Mucosa of descending colon (tissue), 3 donors: ENCODE results near the gene SLC16A14. TPM values are rescaled to one million over a fixed set of nuclear protein-coding genes. Genes with fewer than 3 reads are reported as not detected.

ENCODE experiments used
- ATAC-seq: fragments of 200-7000 bp; cut with Tn5 transposase; one replicate; pipeline ENCODE4 v1.9.1; 2020; ENCODE audit warnings: mild to moderate bottlenecking, moderate library complexity
- DNase-seq, 3 donors: peaks; one replicate each; pipeline ENCODE4 v3.0.0-alpha.2; 2020
- H3K36me3 ChIP-seq: fragments of 200-600 bp; one replicate; pipeline ENCODE4 v1.8.0; 2021; ENCODE audit warnings: low read depth, mild to moderate bottlenecking
- H3K4me1 ChIP-seq: fragments of 200-600 bp; one replicate; pipeline ENCODE4 v1.8.0; 2021; ENCODE audit warnings: low read depth, mild to moderate bottlenecking
- H3K4me3 ChIP-seq: fragments of 200-600 bp; one replicate; pipeline ENCODE4 v1.8.0; 2021; ENCODE audit warnings: mild to moderate bottlenecking
- H3K9me3 ChIP-seq: fragments of 200-600 bp; one replicate; pipeline ENCODE4 v1.8.0; 2021; ENCODE audit warnings: mild to moderate bottlenecking
- intact Hi-C, 2 donors: fragments of 100-400 bp; cut with DNase I in 1 of 2; cut with micrococcal nuclease in 1 of 2; formaldehyde crosslinking; loops; one replicate each; pipeline versions ENCODE4 v1.11.0 to v1.11.1; 2022; cut with DNase I, micrococcal nuclease
- total RNA-seq, 3 donors: library from RNA; stranded (reverse); fragmentation: NEBNext Ultra II Directional in 2 of 3; extraction: Animal tissue kit (Norgen Biotek cat#: 25700) in 2 of 3; gene quantifications; one replicate each; pipeline versions ENCODE4 v1.2.1 to v1.2.4, GENCODE V29; 2021 to 2023
- TF ChIP-seq, protein P1 (sequence below): fragments of 200-600 bp; IDR thresholded peaks from one replicate; pipeline ENCODE4 v1.8.0; 2022; ENCODE audit warnings: antibody characterized with exemption, mild to moderate bottlenecking
- donor health status: DM: no; HTN: no; CAD: no; lungs with moderate emphysema.
- donor health status: DM: no; HTN: no; CAD: no.
- donor health status: DM: no; HTN: yes; CAD: no.

Gene SLC16A14
- total RNA-seq, 3 donors from 2014 or later = 1.4 to 12.5 (median 3.4) TPM

DNA sequence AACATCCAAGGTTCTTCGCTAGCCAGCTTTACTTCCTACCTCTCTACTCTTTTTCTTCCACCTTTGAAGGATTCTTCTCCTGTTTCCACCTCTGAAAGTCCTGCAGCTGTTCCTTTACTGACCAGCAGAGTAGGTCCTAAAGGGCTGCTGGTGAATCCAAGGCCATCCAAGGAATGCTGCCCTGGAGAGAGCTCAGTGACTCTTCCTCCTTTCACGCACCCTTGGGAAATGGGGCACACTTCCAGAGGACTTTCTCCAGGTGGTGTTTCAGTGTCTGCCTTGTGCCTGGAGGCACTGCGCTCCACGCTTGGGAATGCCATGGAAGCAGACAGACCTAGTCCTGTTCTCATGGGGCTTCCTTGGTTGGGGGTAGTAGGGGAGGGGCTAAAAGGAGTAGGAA, 45.4 kb downstream of the SLC16A14 start:
- Histone ChIP-seq H3K4me1 (no peaks in the 10 kb centered on the region), H3K36me3 (no peaks in the 10 kb centered on the region), H3K4me3 (no peak overlapping the region), H3K9me3 (no peaks in the 10 kb centered on the region)
- DNase-seq = no peak
- no peak for ATAC-seq
- TF ChIP-seq, protein P1, sequence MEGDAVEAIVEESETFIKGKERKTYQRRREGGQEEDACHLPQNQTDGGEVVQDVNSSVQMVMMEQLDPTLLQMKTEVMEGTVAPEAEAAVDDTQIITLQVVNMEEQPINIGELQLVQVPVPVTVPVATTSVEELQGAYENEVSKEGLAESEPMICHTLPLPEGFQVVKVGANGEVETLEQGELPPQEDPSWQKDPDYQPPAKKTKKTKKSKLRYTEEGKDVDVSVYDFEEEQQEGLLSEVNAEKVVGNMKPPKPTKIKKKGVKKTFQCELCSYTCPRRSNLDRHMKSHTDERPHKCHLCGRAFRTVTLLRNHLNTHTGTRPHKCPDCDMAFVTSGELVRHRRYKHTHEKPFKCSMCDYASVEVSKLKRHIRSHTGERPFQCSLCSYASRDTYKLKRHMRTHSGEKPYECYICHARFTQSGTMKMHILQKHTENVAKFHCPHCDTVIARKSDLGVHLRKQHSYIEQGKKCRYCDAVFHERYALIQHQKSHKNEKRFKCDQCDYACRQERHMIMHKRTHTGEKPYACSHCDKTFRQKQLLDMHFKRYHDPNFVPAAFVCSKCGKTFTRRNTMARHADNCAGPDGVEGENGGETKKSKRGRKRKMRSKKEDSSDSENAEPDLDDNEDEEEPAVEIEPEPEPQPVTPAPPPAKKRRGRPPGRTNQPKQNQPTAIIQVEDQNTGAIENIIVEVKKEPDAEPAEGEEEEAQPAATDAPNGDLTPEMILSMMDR = no peak
- intact Hi-C loops = loop anchor here in 1 of 2 donors (10.0 kb wide), 1 partner anchor 131 kb away; no protein-coding TSS in a partner anchor

DNA sequence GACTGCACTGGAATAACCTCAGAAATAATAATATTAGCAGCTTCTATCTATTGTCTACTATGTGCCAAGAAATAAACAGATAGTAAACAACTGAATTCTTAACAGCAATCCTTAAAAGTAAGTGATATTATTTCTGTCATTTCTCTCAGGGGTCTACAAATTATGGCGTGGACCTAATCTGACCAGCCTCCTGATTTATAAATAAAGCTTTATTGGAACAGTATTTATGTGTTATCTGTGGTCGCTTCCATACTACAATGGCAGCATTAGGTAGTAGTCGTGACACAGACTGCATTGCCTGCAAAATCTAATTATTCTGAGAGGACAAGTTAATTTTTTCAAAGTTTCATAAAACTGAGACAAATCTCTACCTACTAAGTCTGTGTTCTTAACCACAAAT, 49.0 kb downstream of the SLC16A14 start:
- TF ChIP-seq, protein P1 = no peak
- no peak overlapping the region for H3K4me3 ChIP-seq
- no peaks in the 10 kb centered on the region for H3K36me3 ChIP-seq
- intact Hi-C loops = loop anchor here (10.0 kb wide), 1 partner anchor 135 kb away; no protein-coding TSS in a partner anchor
- H3K4me1 ChIP-seq = no peaks in the 10 kb centered on the region
- ATAC-seq (no peak), DNase-seq (no peak)
- no peaks in the 10 kb centered on the region for H3K9me3 ChIP-seq

DNA sequence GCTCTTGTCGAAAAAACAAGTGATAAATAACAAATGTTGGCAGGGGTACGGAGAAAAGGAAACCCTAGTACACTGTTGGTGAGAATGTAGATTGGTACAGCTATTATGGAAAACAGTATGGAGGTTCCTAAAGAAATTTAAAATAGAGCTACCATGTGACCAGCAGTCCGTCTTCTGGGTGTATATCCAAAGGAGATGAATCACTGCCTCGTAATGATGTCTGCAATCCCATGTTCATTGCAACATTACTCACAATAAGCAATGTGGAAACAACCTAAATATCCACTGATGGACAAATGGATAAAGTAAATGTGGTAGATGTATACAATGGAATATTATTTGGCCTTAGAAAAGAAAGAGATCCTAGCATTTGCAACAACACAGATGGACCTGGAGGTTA, 50.6 kb downstream of the SLC16A14 start:
- ATAC-seq (no peak), DNase-seq (no peak)
- Histone ChIP-seq H3K9me3 (no peaks in the 10 kb centered on the region), H3K4me3 (no peak overlapping the region), H3K36me3 (no peaks in the 10 kb centered on the region), H3K4me1 (no peaks in the 10 kb centered on the region)
- intact Hi-C loops = loop anchor here in 1 of 2 donors (10.0 kb wide), 1 partner anchor 137 kb away; no protein-coding TSS in a partner anchor
- TF ChIP-seq, protein P1 = no peak

DNA sequence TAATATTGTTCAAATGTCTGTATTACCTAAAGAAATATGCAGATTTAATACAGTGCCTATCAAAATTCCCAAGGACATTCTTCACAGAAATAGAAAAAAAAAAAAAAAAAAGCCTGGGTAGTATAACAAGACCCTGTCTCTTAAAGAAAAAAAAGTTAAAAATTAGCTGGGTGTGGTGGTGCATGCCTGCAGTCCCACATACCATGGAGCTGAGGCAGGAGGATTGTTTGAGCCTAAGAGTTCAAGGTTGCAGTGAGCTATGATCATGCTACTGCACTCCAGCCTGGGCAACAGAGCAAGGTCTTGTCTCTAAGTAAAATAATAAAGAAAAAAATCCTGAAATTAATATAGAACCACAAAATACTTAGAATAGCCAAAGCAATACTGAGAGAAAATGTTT, 51.9 kb downstream of the SLC16A14 start:
- no peak overlapping the region for H3K4me3 ChIP-seq
- DNase-seq (no peak), ATAC-seq (no peak)
- TF ChIP-seq, protein P1 = no peak
- H3K36me3 ChIP-seq = no peaks in the 10 kb centered on the region
- intact Hi-C loops = loop anchor here in 1 of 2 donors (10.0 kb wide), 1 partner anchor 138 kb away; no protein-coding TSS in a partner anchor
- no peaks in the 10 kb centered on the region for H3K9me3 ChIP-seq
- H3K4me1 ChIP-seq = no peaks in the 10 kb centered on the region

DNA sequence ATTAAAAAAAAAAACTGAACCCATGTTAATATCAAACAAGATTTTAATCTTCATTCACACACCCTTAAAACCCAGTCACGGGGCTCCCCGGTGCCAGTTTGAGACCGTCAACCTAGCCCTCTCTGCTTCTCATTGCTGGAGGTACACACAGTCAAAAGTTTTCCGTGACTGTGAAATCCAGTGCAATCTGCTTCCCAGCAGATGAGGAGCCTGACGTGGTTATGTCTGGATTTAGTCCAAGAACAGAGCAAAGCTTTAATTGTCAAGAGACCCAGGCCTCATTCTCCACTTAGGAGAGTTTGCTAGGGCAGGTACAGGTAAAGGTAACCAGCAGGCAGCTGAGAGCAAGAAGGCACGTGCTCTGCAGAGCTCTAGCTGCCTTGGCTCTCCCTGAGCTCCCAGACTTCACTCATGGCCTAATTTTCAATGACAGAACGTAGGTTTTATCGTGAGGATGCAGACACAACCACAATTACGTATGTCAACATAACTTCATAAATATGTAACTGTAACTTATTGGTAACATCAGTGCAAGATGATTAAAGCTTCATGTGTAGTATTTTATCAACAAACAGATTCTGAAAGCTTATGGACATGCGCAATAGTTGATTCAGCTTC, 56.3 kb downstream of the SLC16A14 start:
- TF ChIP-seq, protein P1 = no peak
- H3K4me1 ChIP-seq = no peaks in the 10 kb centered on the region
- no peaks in the 10 kb centered on the region for H3K9me3 ChIP-seq
- DNase-seq (no peak), ATAC-seq (no peak)
- no peaks in the 10 kb centered on the region for H3K36me3 ChIP-seq
- intact Hi-C loops = loop anchor here in 1 of 2 donors (10.0 kb wide), 1 partner anchor 142 kb away; no protein-coding TSS in a partner anchor
- no peak overlapping the region for H3K4me3 ChIP-seq
